Activated naive CD8-positive, alpha-beta T cell treated with anti-CD3 and anti-CD28 coated beads, Interleukin-2, amount 50 U/mL, for 16 hours (primary cell): ENCODE results near the gene CENATAC.
"Not testable (repeated sequence)": the region's sequence is repeated elsewhere in the genome, so short reads cannot be mapped to it uniquely, and the experiment has no call there.

Source experiments
- DNase-seq: peaks from one replicate; pipeline ENCODE4 v3.0.0-alpha.2; 2020; ENCODE audit warnings: low read depth, low spot score

The CENATAC gene

DNA sequence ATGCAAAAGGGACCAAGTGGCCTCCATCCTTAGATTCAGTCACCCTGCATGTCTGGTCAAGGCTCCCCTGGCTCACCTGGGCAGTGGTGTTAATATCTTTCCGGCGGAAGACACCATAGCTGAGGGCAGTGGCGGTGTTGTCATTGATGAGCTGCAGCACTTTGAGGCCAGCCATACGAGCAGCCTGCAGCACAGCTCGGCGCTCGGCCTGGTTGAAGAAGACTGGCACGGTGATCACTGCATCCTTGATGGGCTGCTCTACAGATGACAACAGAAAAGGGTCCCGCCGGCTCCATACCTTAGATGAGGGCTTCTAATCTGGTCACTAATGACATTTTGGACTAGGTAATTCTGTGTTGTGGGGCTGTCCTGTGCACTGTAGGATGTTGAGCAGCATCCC lies 56.5 kb downstream of the CENATAC start:
- DNase-seq: no peak

DNA sequence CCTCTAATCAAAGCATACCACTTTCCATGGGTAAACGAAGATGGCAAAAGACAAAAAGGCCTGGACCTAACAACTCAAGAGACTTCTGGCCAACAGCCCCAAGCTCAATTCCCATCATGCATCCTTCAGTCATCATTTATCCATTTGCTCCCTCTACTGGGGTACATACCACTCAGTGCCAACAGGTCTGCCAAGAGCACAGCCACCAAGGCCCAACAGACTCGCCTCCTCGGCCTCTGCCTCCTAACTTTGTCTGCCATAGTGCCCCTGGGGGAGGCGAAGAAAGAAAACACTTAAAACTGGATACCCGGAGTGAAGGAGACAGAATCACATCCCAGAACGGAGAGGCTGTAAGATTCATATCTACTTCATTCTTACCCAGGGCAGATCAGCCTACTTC lies 58.0 kb downstream of the CENATAC start:
- DNase-seq: no peak

- peak; percentile 6 for DNase-seq
Observed at GRCh38 chr11:119056421-119056999, 58.6 kb downstream of the CENATAC start.

DNA sequence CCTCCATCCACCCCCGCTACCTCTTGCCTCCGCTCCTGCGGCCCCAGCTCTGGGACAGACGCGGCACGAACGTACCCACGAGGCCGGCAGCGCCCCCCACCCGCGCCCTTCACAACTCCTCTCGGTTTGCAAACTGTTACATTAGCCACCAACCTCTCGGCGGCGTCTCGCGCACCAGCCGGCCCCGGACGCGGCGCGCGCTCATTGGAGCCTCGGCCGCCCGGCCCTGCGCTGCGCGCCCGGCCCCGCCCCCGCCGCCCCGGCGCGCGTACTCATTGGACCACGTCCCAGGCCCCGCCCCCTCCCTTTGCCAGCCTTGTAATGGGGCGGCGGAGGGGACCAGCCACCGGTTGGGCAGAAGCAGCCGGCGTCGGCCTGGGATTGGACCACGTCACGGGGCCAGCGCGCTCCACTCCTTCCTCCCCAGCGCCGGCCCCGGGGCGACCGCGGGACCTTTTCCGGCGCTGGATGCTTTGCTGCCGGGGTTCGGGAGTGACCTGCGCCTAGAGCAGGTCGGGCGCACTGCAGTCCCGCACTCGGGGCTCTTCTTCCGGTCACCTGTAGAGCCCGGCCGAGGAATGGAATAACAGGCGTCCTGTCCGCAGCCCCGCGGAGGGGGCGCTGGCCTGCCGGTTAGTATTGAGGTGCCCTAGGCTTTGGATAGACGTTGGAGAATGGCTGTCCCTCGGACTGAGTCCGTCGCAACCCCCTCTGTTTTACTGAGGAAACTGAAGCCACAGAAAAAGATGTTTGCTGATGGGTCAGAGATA lies 59.2 kb downstream of the CENATAC start, which contains the start of gene HYOU1:
Gene HYOU1, minus strand, starts transcription at position 206 of the 770 bp plus-strand sequence. CDS start 1,045 bp downstream, outside the sequence.
- peak; percentile 98 for DNase-seq

DNA sequence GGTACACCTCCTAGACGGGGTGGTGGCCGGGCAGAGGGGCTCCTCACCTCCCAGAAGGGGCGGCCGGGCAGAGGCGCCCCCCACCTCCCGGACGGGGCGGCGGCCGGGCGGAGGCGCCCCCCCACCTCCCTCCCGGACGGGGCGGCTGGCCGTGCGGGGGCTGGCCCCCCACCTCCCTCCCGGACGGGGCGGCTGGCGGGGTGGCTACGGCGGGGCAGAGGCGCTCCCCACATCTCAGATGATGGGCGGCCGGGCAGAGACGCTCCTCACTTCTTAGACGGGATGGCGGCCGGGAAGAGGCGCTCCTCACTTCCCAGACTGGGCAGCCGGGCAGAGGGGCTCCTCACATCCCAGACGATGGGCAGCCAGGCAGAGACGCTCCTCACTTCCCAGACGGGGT lies 61.2 kb downstream of the CENATAC start:
- not testable (repeated sequence) for DNase-seq

GRCh38 chr11:119061256-119061655 lies 63.3 kb downstream of the CENATAC start:
- no peak for DNase-seq

- DNase-seq: no peak
Observed at GRCh38 chr11:119062779-119063178, 64.8 kb downstream of the CENATAC start.

DNA sequence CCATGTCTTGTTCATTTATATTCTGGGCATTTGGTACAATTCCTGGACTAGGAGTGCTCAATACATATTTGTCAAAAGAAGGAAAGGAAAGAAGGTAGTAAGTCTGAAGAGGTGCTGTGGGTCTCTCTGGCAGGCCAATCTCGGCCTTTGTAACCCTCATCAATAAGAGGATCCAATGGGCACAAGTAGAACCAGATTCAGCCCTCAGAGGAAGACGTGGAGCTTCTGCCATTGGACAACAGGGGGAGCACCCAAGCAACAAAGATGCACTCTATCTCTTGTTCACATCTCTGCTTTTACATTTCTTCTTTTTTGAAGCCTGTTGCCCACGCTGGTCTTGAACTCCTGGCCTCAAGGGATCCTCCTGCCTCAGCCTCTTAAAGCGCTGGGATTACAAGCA lies 67.4 kb downstream of the CENATAC start:
- DNase-seq: no peak
